Cardiac fibroblast (primary cell): ENCODE data around the gene TTC28.
"Not testable (repeated sequence)": the region's sequence is repeated elsewhere in the genome, so short reads cannot be mapped to it uniquely, and the experiment has no call there.

Source experiments
- DNase-seq, 2 donors: peaks; one replicate each; pipeline versions ENCODE4 v3.0.0 to v3.0.0-alpha.2; 2010; ENCODE audit warnings: low read depth in 2 of 2
- H3K4me3 ChIP-seq, 2 donors: replicated peaks in 1 of 2; 1 replicate in 1 of 2; 2 replicates in 1 of 2; pipeline ENCODE4 v1.5.1; 2011; ENCODE audit warnings: low read depth in 2 of 2, low read length in 2 of 2, mild to moderate bottlenecking in 2 of 2, moderate library complexity in 1 of 2
- CTCF ChIP-seq: IDR thresholded peaks from one replicate; pipeline ENCODE4 v1.5.1; 2011; ENCODE audit warnings: low read depth, mild to moderate bottlenecking, low read length, inconsistent platforms

The TTC28 gene

GRCh38 chr22:28097627-28098026 lies 582.0 kb downstream of the TTC28 start:
- TF ChIP-seq CTCF = no peak
- no peak overlapping the region for H3K4me3 ChIP-seq
- no peak for DNase-seq

- TF ChIP-seq CTCF = no peak
- no peak for DNase-seq
- H3K4me3 ChIP-seq = no peak overlapping the region
Measured at GRCh38 chr22:28096161-28096560, 583.5 kb downstream of the TTC28 start.

- TF ChIP-seq CTCF = no peak
- H3K4me3 ChIP-seq = no peak overlapping the region
- no peak for DNase-seq
Measured at GRCh38 chr22:28095316-28096095, 584.1 kb downstream of the TTC28 start.

- no peak overlapping the region for H3K4me3 ChIP-seq
- TF ChIP-seq CTCF = no peak
- no peak for DNase-seq
Measured at GRCh38 chr22:28094771-28095170, 584.9 kb downstream of the TTC28 start.

GRCh38 chr22:28093711-28094110 lies 585.9 kb downstream of the TTC28 start:
- DNase-seq = no peak
- no peak for TF ChIP-seq CTCF
- no peak overlapping the region for H3K4me3 ChIP-seq

GRCh38 chr22:28091486-28091885 lies 588.2 kb downstream of the TTC28 start:
- no peak for DNase-seq
- no peak for TF ChIP-seq CTCF
- no peak overlapping the region for H3K4me3 ChIP-seq

- H3K4me3 ChIP-seq, DNase-seq: not testable (repeated sequence)
Measured at GRCh38 chr22:28089541-28089940, 590.1 kb downstream of the TTC28 start.
